H1 (cell line): ENCODE results near the gene SERPINB6. TPM values are rescaled to one million over a fixed set of nuclear protein-coding genes. Genes with fewer than 3 reads are reported as not detected.

Source experiments
- CTCF ChIA-PET: fragments of 300-600 bp; sonication (Branson Sonifier 250); formaldehyde crosslinking; loops from one replicate; lab custom pipeline; 2021; ENCODE audit not compliant: partially characterized antibody; lab: Charles Lee
- POLR2A ChIA-PET: fragments of 300-600 bp; sonication (Branson Sonifier 250); formaldehyde crosslinking; loops from one replicate; lab custom pipeline; 2021; ENCODE audit warnings: inconsistent platforms; ENCODE audit not compliant: partially characterized antibody; lab: Charles Lee
- DNase-seq, 2 experiments: peaks; one replicate each; pipeline versions ENCODE4 v3.0.0 to v3.0.0-alpha.2; 2010 to 2022; ENCODE audit warnings: low spot score in 2 of 2, low read depth in 1 of 2, mixed read lengths in 1 of 2
- FAIRE-seq: peaks from 2 replicates; lab custom pipeline; 2011; peaks lifted over from hg19 to GRCh38; lab: Jason Lieb, UNC
- H2AFZ ChIP-seq: 2 replicates; pipeline ENCODE4 v1.8.1; 2012; ENCODE audit warnings: low read length, inconsistent platforms
- H2AK5ac ChIP-seq: 2 replicates; pipeline ENCODE4 v1.6.1; 2013; ENCODE audit warnings: low read depth, low read length
- H2BK120ac ChIP-seq: replicated peaks from 2 replicates; pipeline ENCODE3; 2013; ENCODE audit warnings: low read depth, low read length, inconsistent platforms
- H2BK12ac ChIP-seq: 2 replicates; pipeline ENCODE4 v1.6.1; 2013; ENCODE audit warnings: low read depth, low read length
- H2BK15ac ChIP-seq: 2 replicates; pipeline ENCODE4 v1.6.1; 2013; ENCODE audit warnings: low read length
- H2BK20ac ChIP-seq: 2 replicates; pipeline ENCODE4 v1.6.1; 2013; ENCODE audit warnings: low read length
- H2BK5ac ChIP-seq: 2 replicates; pipeline ENCODE4 v1.6.1; 2013; ENCODE audit warnings: low read depth, low read length
- H3K14ac ChIP-seq: 2 replicates; pipeline ENCODE4 v1.6.1; 2013; ENCODE audit warnings: inconsistent platforms; ENCODE audit not compliant: insufficient read length
- H3K18ac ChIP-seq: 2 replicates; pipeline ENCODE4 v1.6.1; 2013; ENCODE audit warnings: low read length; ENCODE audit errors: extremely low read depth
- H3K23ac ChIP-seq: 2 replicates; pipeline ENCODE4 v1.6.1; 2013; ENCODE audit warnings: inconsistent platforms; ENCODE audit not compliant: insufficient read length
- H3K23me2 ChIP-seq: 2 replicates; pipeline ENCODE4 v1.6.1; 2013; ENCODE audit warnings: low read depth, low read length
- H3K27ac ChIP-seq: 2 replicates; pipeline ENCODE4 v1.6.1; 2011; ENCODE audit warnings: low read depth, low read length, inconsistent platforms
- H3K27me3 ChIP-seq, 4 experiments: replicated peaks in 1 of 4; 1 replicate in 1 of 4; 2 replicates in 3 of 4; pipeline versions ENCODE4 v1.6.1 to v1.8.1; 2011 to 2013; ENCODE audit warnings: low read length in 3 of 4, mild to moderate bottlenecking in 3 of 4, inconsistent platforms in 2 of 4, mixed read lengths in 2 of 4, moderate library complexity in 1 of 4; ENCODE audit not compliant: control insufficient read depth in 3 of 4, insufficient read depth in 3 of 4; ENCODE audit errors: extremely low read depth in 1 of 4
- H3K36me3 ChIP-seq, 4 experiments: 2 replicates each; pipeline versions ENCODE4 v1.6.1 to v1.8.1; 2011 to 2013; ENCODE audit warnings: mild to moderate bottlenecking in 4 of 4, low read length in 3 of 4, moderate library complexity in 2 of 4, control low read depth in 1 of 4, inconsistent platforms in 1 of 4; ENCODE audit not compliant: insufficient read depth in 4 of 4, control insufficient read depth in 2 of 4
- H3K4ac ChIP-seq: replicated peaks from 2 replicates; pipeline ENCODE3; 2013; ENCODE audit warnings: low read length, low read depth, mixed read lengths, inconsistent platforms; ENCODE audit not compliant: insufficient read length
- H3K4me1 ChIP-seq, 4 experiments: replicated peaks in 1 of 4; 1 replicate in 1 of 4; 2 replicates in 3 of 4; pipeline versions ENCODE4 v1.6.1 to v1.8.1; 2011 to 2013; ENCODE audit warnings: low read length in 3 of 4, inconsistent platforms in 2 of 4, mixed read lengths in 1 of 4; ENCODE audit not compliant: insufficient read depth in 4 of 4, control insufficient read depth in 3 of 4
- H3K4me2 ChIP-seq, 2 experiments: 2 replicates each; pipeline versions ENCODE4 v1.6.1 to v1.8.1; 2011 to 2013; ENCODE audit warnings: low read depth in 2 of 2, low read length in 2 of 2, control low read depth in 1 of 2, inconsistent platforms in 1 of 2, mild to moderate bottlenecking in 1 of 2; ENCODE audit not compliant: insufficient read depth in 1 of 2
- H3K4me3 ChIP-seq, 4 experiments: fragments of 200-600, 300-600 bp in 1 of 4; sonication (generic), shearing (Covaris generic), sonication (Bioruptor Twin) in 1 of 4; 2 replicates each; pipeline versions ENCODE4 v1.5.1 to v1.8.1; 2011 to 2016; ENCODE audit warnings: low read length in 4 of 4, low read depth in 3 of 4, control low read depth in 2 of 4, inconsistent platforms in 2 of 4, mild to moderate bottlenecking in 2 of 4, mixed read lengths in 1 of 4, moderate library complexity in 1 of 4; ENCODE audit not compliant: insufficient read depth in 2 of 4; ENCODE audit errors: extremely low read depth in 1 of 4
- H3K56ac ChIP-seq: replicated peaks from 2 replicates; pipeline ENCODE3; 2013; ENCODE audit warnings: low read depth, mild to moderate bottlenecking, mixed read lengths, low read length, inconsistent platforms; ENCODE audit not compliant: insufficient read length
- H3K79me1 ChIP-seq: 2 replicates; pipeline ENCODE4 v1.6.1; 2013; ENCODE audit warnings: low read depth, low read length, control low read depth
- H3K79me2 ChIP-seq, 2 experiments: 2 replicates each; pipeline versions ENCODE4 v1.6.1 to v1.8.1; 2012 to 2013; ENCODE audit warnings: low read length in 2 of 2, mild to moderate bottlenecking in 2 of 2, inconsistent platforms in 1 of 2; ENCODE audit not compliant: insufficient read depth in 2 of 2, control insufficient read depth in 1 of 2
- H3K9ac ChIP-seq, 4 experiments: replicated peaks in 1 of 4; 1 replicate in 1 of 4; 2 replicates in 3 of 4; pipeline versions ENCODE4 v1.6.1 to v1.8.1; 2011 to 2013; ENCODE audit warnings: low read depth in 3 of 4, low read length in 3 of 4, control low read depth in 2 of 4, mild to moderate bottlenecking in 2 of 4, moderate library complexity in 2 of 4, inconsistent platforms in 1 of 4; ENCODE audit errors: extremely low read depth in 1 of 4
- H3K9me3 ChIP-seq, 2 experiments: 2 replicates each; pipeline versions ENCODE4 v1.6.1 to v1.8.1; 2012 to 2013; ENCODE audit warnings: mild to moderate bottlenecking in 2 of 2, moderate library complexity in 2 of 2, control low read depth in 1 of 2, inconsistent platforms in 1 of 2, low read depth in 1 of 2, low read length in 1 of 2, mixed read lengths in 1 of 2; ENCODE audit not compliant: insufficient read depth in 2 of 2
- H4K20me1 ChIP-seq, 2 experiments: replicated peaks in 1 of 2; 2 replicates each; pipeline versions ENCODE3 to v1.8.1; 2011 to 2013; ENCODE audit warnings: inconsistent platforms in 2 of 2, low read length in 2 of 2, mild to moderate bottlenecking in 1 of 2; ENCODE audit not compliant: insufficient read depth in 2 of 2, control insufficient read depth in 1 of 2
- H4K5ac ChIP-seq: 2 replicates; pipeline ENCODE4 v1.6.1; 2013; ENCODE audit warnings: low read length, low read depth, mixed read lengths, inconsistent platforms; ENCODE audit not compliant: insufficient read length
- H4K8ac ChIP-seq: 2 replicates; pipeline ENCODE4 v1.8.0; 2013; ENCODE audit warnings: mild to moderate bottlenecking, moderate library complexity, low read length, inconsistent platforms; ENCODE audit not compliant: insufficient read depth; ENCODE audit errors: extremely low read depth
- H4K91ac ChIP-seq: replicated peaks from 2 replicates; pipeline ENCODE3; 2013; ENCODE audit warnings: low read length, mixed read lengths, inconsistent platforms; ENCODE audit not compliant: insufficient read length
- ATF2 ChIP-seq: IDR thresholded peaks from 2 replicates; pipeline ENCODE4 v1.6.1; 2012; ENCODE audit warnings: low read length, inconsistent platforms
- BACH1 ChIP-seq: IDR thresholded peaks from 2 replicates; pipeline ENCODE4 v1.6.1; 2012; ENCODE audit warnings: low read length, improper control_type of control experiment
- BRCA1 ChIP-seq: IDR thresholded peaks from 2 replicates; pipeline ENCODE4 v1.6.1; 2012; ENCODE audit warnings: low read depth, low read length, improper control_type of control experiment
- FOSL1 ChIP-seq: IDR thresholded peaks from 2 replicates; pipeline ENCODE4 v1.6.1; 2011; ENCODE audit warnings: mild to moderate bottlenecking, low read depth, low read length, moderate library complexity; ENCODE audit not compliant: insufficient read depth
- RAD21 ChIP-seq, 2 experiments: IDR thresholded peaks in 1 of 2; conservative IDR thresholded peaks in 1 of 2; 2 replicates each; pipeline ENCODE4 v1.6.1; 2011; ENCODE audit warnings: low read depth in 2 of 2, low read length in 2 of 2, improper control_type of control experiment in 1 of 2, inconsistent platforms in 1 of 2, mild to moderate bottlenecking in 1 of 2, moderate library complexity in 1 of 2
- SAP30 ChIP-seq: fragments of 300-600 bp; sonication (generic); IDR thresholded peaks from 2 replicates; pipeline ENCODE4 v1.7.1; 2012; ENCODE audit warnings: low read length, moderate library complexity, mild to moderate bottlenecking, inconsistent platforms; ENCODE audit not compliant: insufficient read depth, insufficient replicate concordance
- SIN3A ChIP-seq, 2 experiments: IDR thresholded peaks in 1 of 2; conservative IDR thresholded peaks in 1 of 2; 2 replicates each; pipeline ENCODE4 v1.6.1; 2011 to 2012; ENCODE audit warnings: low read length in 2 of 2, improper control_type of control experiment in 1 of 2, low read depth in 1 of 2, mild to moderate bottlenecking in 1 of 2
- TEAD4 ChIP-seq: IDR thresholded peaks from 2 replicates; pipeline ENCODE4 v1.6.1; 2012; ENCODE audit warnings: low read depth, low read length, inconsistent platforms, mixed read lengths
- WGBS, 2 experiments: shearing (Covaris generic) in 1 of 2; methylation state at CpG; one replicate each; pipeline versions ENCODE4 v1.1.6 to v1.1.7; 2013 to 2015; ENCODE audit warnings: low lambda C conversion rate in 2 of 2, mixed read lengths in 2 of 2, inconsistent platforms in 1 of 2, low coverage in 1 of 2, missing lambda C conversion rate in 1 of 2; ENCODE audit not compliant: insufficient replicate concordance in 2 of 2, insufficient coverage in 1 of 2, insufficient read length in 1 of 2; ENCODE audit errors: extremely low coverage in 1 of 2, missing lambda C conversion rate in 1 of 2; 5-methylcytosine and 5-hydroxymethylcytosine counted together
- polyA plus RNA-seq, 7 experiments: library from polyadenylated mRNA; depleted of rRNA in 3 of 7; stranded (reverse) in 5 of 7; unstranded in 2 of 7; fragments of >200 nt in 5 of 7; fragments of 200-250 nt in 2 of 7; gene quantifications; 1 replicate in 5 of 7; 2 replicates in 1 of 7; 4 replicates in 1 of 7; pipeline versions ENCODE4 v1.2.1 to v1.2.3, GENCODE V29; 2011 to 2013; ENCODE audit warnings: missing spikeins in 2 of 7, mixed read lengths in 2 of 7
- total RNA-seq: library from RNA; stranded (reverse); fragmentation: NEBNext Ultra II Directional; extraction: Animal tissue kit (Norgen Biotek cat#: 25700); gene quantifications from 2 replicates; pipeline ENCODE4 v1.2.1, GENCODE V29; 2021
- TF ChIP-seq, protein P1 (sequence below), 3 experiments: IDR thresholded peaks; 1 replicate in 2 of 3; 2 replicates in 1 of 3; pipeline versions ENCODE4 v1.5.1 to v1.6.1; 2011; ENCODE audit warnings: low read length in 3 of 3, mild to moderate bottlenecking in 3 of 3, inconsistent platforms in 2 of 3, low read depth in 1 of 3, moderate library complexity in 1 of 3; ENCODE audit not compliant: insufficient read depth in 1 of 3; ENCODE audit errors: control extremely low read depth in 1 of 3

SERPINB6 gene
- total and polyA plus RNA-seq, 2 of the 8 experiments (the other 6 are each of a cell fraction or from before 2014, with no cell fraction given) = 27.2 to 29.4 TPM

DNA sequence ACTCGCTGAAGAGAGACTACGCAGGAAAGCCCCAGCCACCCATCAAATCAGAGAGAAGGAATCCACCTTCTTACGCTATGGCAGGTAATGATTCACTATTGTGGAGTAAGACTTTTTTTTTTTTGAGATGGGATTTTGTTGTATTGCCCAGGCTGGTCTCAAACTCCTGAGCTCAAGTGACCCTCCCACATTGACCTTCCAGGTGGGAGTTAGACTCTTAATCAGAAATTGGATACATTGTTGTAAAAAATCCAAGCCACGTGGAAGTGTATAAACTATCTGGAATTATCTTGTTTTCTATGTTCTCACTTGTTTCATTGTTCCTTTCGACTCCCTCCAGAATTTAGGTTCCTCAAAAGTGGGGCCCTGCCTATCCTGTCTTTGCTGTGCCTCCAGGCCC is 35.1 kb upstream of the SERPINB6 start:
- no peak overlapping the region for H3K14ac ChIP-seq
- H3K79me2 ChIP-seq = peaks cover 0 to 5% of the 10 kb centered on the region in 2 experiments; a peak in 1 of 4 replicates
- H4K91ac ChIP-seq = no peak overlapping the region
- H3K4me1 ChIP-seq = peaks cover 0 to 7% (median 4%) of the 10 kb centered on the region in 4 experiments; a peak in 6 of 7 replicates
- ChIA-PET CTCF (no interaction called here), POLR2A (no interaction called here)
- H4K8ac ChIP-seq = no peak overlapping the region
- no peak overlapping the region for H2BK12ac ChIP-seq
- no peaks in the 10 kb centered on the region for H3K23me2 ChIP-seq
- H2AFZ ChIP-seq = no peak overlapping the region
- H3K9me3 ChIP-seq = peaks cover 0 to 10% of the 10 kb centered on the region in 2 experiments; a peak in 3 of 4 replicates
- peaks cover 3 to 39% (median 27%) of the 10 kb centered on the region in 4 experiments for H3K36me3 ChIP-seq
- no peaks in the 10 kb centered on the region for H3K79me1 ChIP-seq
- no peak overlapping the region for H3K18ac ChIP-seq
- H2AK5ac ChIP-seq = no peak overlapping the region
- H4K5ac ChIP-seq = no peak overlapping the region
- no peak overlapping the region for H3K4me2 ChIP-seq
- H3K27me3 ChIP-seq = no peaks in the 10 kb centered on the region
- no peak overlapping the region for H3K9ac ChIP-seq
- no peak overlapping the region for H2BK15ac ChIP-seq
- no peak overlapping the region for H3K4ac ChIP-seq
- no peak for FAIRE-seq
- no peak overlapping the region for H3K23ac ChIP-seq
- no peak overlapping the region for H2BK120ac ChIP-seq
- H2BK5ac ChIP-seq = peak overlapping the region; percentile 35; the same call in 1 of the 2 replicates
- H4K20me1 ChIP-seq = peaks cover 0 to 2% of the 10 kb centered on the region in 2 experiments
- DNase-seq = no peak
- no peak overlapping the region for H3K4me3 ChIP-seq
- H3K27ac ChIP-seq = no peak overlapping the region
- H2BK20ac ChIP-seq = no peak overlapping the region
- WGBS, 2 experiments = 96% methylated on average over 5 of the region's 5 CpGs; no CpG with 5 or more reads in 1 of the 2 experiments
- H3K56ac ChIP-seq = no peak overlapping the region
- TF ChIP-seq FOSL1 = no peak
- TF ChIP-seq RAD21 (IDR thresholded peaks at IDR 0.05 in 1 of 2, conservative IDR thresholded peaks at IDR 0.05 in 1 of 2; ENCODE audit: low read depth in 2 of 2, low read length in 2 of 2) = no peak
- no peak for TF ChIP-seq BACH1
- TF ChIP-seq TEAD4 = no peak
- TF ChIP-seq ATF2 = no peak
- TF ChIP-seq SIN3A (conservative IDR thresholded peaks at IDR 0.05 in 1 of 2, IDR thresholded peaks at IDR 0.05 in 1 of 2; ENCODE audit: low read depth in 1 of 2, low read length in 2 of 2) = no peak
- TF ChIP-seq BRCA1 = no peak
- no peak for TF ChIP-seq SAP30
- TF ChIP-seq, protein P1, sequence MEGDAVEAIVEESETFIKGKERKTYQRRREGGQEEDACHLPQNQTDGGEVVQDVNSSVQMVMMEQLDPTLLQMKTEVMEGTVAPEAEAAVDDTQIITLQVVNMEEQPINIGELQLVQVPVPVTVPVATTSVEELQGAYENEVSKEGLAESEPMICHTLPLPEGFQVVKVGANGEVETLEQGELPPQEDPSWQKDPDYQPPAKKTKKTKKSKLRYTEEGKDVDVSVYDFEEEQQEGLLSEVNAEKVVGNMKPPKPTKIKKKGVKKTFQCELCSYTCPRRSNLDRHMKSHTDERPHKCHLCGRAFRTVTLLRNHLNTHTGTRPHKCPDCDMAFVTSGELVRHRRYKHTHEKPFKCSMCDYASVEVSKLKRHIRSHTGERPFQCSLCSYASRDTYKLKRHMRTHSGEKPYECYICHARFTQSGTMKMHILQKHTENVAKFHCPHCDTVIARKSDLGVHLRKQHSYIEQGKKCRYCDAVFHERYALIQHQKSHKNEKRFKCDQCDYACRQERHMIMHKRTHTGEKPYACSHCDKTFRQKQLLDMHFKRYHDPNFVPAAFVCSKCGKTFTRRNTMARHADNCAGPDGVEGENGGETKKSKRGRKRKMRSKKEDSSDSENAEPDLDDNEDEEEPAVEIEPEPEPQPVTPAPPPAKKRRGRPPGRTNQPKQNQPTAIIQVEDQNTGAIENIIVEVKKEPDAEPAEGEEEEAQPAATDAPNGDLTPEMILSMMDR (IDR thresholded peaks at IDR 0.05; ENCODE audit: control extremely low read depth in 1 of 3, insufficient read depth in 1 of 3, low read depth in 1 of 3, low read length in 3 of 3) = no peak
